ENCODE measurements around the gene GRID2.
"Not testable (repeated sequence)": the region's sequence is repeated elsewhere in the genome, so short reads cannot be mapped to it uniquely, and the experiment has no call there.

GRID2 gene

DNA sequence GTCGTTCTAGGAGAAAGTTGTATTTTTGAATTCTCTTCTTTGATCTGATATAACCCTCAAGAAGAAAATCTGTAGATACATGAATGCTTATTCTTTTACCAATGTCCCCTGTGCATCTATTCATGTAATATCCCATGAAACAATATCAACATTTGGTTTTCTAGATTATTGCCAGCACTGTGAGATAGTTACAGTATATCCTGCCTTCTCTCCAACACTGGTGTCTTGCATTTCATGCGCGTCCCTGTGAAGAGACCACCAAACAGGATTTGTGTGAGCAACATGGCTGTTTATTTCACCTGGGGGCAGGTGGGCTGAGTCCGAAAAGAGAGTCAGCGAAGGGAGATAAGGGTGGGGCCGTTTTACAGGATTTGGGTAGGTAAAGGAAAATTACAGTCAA, 135.0 kb downstream of the GRID2 start:
- DNase-seq (ENCODE audit: low read depth): not testable (repeated sequence)

DNA sequence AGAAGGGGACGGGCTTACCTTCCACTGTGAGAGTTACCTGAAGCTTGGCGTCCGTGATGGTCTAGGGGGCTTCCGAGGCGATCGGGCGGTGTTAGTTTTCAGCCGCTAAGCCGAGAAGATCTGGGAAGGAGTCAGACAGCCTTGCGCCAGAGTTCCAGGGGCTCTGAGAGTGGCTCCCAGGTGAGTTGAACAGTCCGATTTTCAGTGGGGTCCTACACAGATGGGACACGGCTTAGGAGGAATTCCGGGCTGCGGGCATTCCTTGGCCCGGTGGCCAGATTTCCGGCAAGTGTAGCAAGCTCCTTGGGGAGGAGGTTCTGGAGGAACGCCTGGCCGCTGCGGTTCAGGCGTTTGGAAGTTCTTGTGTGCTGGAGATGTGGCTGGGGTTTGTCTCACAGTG, 138.4 kb downstream of the GRID2 start:
- DNase-seq (ENCODE audit: low read depth): not testable (repeated sequence)

DNA sequence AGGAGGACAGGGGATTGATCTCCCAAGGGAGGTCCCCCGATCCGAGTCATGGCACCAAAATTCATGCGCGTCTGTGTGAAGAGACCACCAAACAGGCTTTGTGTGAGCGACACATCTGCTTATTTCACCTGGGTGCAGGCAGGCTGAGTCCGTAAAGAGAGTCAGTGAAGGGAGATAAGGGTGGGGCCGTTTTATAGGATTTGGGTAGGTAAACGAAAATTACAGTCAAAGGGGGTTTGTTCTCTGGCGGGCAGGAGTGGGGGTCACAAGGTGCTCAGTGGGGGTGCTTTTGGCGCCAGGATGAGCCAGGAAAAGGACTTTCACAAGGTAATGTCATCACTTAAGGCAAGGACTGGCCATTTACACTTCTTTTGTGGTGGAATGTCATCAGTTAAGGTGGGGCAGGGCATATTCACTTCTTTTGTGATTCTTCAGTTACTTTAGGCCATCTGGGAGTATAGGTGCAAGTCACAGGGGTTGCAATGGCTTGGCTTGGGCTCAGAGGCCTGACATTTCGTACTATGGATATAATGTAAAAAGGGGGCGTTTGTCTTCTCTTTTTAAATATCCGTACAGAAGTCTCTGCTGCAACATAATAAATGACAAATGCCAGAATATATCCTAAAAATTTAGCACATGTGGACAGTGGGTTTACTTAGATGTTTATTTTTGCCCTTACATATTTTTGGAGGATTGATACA, 140.5 kb downstream of the GRID2 start:
- DNase-seq (ENCODE audit: low read depth): not testable (repeated sequence)

DNA sequence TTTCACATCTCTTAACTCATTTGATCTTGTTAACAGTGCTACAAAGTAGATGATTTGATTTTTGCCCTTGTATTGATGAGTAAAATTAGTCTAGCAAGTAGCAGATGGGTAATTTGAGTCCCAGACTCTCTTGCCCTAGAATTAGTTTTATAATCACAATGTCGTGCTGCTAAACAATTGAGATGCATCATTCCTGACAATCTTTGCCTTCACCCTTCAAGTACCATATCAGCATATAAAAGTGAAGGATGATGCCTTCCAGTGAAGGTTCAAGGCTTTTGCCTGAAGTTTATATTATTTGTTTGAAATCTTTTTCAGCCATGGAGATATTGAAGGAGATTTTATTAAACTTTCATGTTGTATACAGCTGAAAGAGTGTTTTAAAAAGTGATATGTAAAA, 141.4 kb downstream of the GRID2 start:
- DNase-seq (ENCODE audit: low read depth): no peak

DNA sequence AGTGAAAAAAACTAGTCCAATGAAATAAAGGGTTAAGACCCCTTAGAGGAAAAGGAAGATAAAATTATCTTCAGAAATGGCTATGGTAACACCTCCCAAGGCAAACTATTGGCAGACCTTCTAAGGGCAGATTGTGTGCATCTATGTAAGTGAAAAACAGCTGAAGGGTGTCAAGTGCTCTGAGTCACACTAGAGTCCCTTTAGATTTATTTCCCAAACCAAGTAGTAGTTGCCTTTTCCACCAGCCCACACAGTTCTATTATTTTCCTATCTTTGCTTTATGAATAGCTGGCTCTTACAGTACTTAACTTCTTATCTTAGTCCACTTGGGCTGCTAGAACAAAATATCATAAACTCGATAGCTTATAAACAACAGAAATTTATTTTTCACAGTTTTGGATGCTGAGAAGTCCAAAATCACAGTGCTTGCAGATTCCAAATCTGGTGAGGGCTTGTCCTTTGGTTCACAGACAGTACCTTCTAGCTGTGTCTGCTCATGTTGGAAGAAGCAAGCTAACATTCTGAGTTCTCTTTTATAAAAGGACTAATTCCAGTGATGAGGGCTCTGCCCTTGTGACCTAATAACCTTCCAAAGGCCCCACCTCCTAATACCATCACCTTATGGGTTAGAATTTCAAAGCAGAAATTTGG, 143.6 kb downstream of the GRID2 start:
- DNase-seq (ENCODE audit: low read depth): no peak

DNA sequence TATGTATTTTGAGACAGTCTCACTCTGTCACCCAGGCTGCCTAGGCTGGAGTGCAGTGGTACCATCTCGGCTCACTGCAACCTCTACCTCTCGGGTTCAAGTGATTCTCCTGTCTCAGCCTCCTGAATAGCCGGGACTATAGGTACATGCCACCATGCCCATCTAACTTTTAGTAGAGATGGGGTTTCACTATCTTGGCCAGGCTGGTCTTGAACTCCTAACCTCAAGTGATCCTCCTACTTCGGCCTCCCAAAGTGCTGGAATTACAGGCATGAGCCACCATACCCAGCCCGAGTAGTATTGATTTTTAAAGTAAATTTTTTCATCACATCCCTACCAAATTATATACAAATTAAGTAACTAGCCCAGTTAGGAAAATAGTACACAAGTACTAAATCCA, 144.4 kb downstream of the GRID2 start:
- not testable (repeated sequence) for DNase-seq (ENCODE audit: low read depth)

DNA sequence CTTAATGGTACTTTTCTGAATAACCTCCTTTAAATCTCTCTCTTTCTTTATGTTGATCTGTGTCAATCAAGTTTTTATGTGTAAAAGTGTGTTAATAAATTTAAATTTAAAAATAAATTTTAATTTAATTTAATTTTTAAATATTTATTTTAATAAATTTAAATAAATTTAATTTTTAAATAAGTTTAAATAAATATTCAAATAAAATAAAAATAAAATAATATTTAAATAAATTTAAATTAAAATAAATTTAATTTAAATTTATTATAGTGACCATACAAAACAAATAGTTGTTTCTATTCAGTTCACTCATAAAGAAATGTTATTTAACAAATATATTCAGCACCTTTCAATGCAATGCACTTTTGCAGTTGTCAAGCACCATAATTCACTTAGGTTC, 146.9 kb downstream of the GRID2 start:
- DNase-seq (ENCODE audit: low read depth): no peak

DNA sequence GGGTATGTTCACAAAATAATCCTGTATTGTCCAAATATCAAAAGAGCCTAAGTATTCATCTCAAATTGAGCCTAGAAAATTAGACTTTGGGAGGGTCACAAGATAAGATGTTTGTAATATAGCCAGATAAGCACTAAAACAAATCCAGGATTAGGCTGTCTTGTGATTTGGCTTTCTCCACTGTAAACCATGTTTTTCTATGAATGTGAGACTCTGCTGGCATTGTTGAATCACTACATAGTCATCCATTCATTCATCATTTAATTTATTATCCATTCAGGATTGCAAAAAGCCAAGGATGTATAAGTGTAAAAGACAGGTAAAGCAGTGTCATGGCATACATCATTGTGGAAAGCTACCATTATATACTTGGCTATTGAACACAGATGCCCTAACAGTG, 148.0 kb downstream of the GRID2 start:
- no peak for DNase-seq (ENCODE audit: low read depth)

DNA sequence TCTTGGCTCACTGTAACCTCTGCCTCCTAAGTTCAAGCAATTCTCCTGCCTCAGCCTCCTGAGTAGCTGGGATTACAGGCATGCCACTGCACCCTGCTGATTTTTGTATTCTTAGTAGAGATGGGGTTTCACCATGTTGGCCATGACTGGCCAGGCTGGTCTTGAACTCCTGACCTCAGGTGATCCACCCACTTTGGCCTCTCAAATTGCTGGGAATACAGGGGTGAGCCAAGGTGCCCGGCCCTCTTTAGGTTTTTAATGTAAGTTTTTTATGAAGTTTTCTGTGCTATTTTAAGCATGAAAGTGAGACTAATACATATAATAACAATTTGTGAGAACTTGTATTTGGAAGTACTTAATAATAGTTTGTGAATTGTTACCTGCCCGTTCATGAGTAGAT, 148.6 kb downstream of the GRID2 start:
- DNase-seq (ENCODE audit: low read depth): not testable (repeated sequence)

DNA sequence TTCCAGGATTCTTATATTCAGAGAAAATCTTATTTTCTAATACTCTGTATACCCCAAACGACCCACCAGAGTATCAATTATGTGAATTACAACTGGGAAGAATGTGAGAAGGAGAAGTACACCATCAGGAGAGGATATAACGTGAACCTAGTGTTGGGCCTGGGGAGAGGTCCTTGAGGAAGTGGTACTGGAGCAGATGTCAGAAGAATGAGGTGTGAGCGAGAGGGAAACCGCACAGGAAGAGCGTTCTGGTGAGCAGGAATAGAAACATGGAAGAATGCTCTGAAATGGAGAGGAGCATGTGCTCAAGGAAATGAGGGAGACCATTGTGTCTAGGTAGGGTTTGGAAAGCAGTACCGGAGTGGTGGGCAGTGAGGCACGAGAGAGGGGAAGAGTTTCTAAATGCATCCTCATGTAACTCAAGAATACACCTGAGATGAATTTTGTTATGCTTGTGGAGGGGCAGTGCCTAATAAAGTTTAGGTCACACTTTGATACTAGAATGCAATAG, 151.6 kb downstream of the GRID2 start:
- DNase-seq (ENCODE audit: low read depth): no peak

DNA sequence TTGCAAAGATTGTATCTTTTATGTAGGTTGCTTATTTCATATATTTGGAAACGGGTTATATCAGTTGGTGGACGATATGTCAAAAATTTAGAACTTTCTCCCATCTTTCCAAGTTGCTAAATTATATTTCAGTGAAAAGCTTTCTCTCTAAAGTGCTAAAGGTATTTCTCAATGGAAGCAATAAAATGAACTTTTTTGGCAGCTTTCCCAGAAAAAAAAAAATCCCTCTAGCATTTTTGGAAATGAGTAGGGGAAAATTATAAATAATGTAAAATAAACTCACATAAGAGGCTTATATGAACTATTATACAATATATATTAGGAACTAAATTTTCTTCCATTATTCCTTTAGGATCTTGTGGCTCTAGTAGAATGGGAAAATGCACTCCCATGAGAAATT, 152.2 kb downstream of the GRID2 start:
- no peak for DNase-seq (ENCODE audit: low read depth)

DNA sequence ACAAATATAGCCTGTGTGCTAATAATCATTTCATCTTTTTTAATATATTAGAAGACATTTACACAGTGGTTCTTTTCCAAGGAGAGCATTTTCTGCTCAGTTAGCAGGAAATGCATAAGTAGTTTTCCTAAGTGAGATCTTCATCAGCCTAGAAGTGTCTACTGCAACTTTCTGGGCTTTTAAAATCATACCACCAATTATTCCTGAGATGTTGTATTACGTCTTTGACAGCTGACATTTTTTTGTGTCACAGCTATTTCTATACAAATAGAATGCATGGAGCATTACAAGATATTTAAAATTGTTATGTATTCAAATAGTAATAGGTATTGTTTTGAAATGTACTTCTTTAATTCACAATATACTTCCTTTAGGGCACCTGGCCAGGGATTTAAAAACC, 158.0 kb downstream of the GRID2 start:
- no peak for DNase-seq (ENCODE audit: low read depth)

DNA sequence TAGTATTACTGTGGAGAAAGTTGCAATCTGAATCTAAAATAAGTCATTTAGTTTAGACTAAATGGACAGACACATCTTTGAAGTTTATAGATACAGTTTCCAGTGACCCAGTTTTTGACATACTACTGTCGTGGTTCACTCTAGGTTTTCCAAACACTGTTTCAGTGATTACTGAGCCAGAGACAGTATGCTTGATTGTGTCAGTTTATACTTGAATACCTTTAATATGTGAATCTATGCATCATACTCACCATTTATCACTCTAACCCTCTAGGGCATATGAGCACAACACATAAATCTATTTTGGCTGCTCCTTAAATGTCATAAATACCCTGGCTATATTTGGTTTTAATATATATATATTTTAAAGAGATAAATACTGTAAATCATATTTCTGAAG, 173.5 kb downstream of the GRID2 start:
- no peak for DNase-seq (ENCODE audit: low read depth)

DNA sequence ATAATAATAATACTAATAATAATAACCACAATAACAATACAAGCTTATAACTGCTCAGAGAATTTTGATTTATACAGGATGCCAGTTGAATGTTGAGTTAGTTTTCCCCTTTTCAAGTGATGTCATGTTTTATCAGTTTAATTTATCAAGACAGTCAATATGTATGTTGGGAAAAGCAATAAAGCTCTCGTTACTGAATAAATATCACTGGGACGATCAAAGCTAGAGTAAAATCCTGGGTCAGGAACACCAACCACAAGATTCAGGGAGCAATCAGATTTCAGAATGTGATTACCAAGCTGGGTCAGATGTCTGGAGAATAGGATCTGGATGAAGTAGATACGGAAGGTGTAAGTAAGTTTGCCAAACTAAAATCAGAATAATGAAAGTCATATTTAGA, 179.6 kb downstream of the GRID2 start:
- no peak for DNase-seq (ENCODE audit: low read depth)

DNA sequence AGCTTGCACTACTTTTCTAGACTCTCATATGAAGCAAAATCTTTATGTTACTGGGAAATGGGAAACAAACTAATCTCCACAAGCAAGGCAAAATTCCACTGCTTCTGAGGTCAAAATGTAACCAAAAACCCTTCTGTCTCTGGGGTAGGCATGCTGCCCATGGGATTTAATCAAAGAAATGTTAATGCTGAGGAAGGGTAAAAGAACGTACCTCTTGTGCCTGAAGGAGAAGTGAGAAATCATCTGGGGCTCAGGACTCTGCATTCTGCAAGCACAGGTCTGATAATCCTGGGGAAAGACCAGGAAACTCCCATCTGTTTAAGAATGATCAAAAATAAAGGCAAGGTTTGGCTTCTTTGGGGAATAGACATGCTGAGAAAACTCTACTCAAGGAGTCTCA, 184.7 kb downstream of the GRID2 start:
- no peak for DNase-seq (ENCODE audit: low read depth)

DNA sequence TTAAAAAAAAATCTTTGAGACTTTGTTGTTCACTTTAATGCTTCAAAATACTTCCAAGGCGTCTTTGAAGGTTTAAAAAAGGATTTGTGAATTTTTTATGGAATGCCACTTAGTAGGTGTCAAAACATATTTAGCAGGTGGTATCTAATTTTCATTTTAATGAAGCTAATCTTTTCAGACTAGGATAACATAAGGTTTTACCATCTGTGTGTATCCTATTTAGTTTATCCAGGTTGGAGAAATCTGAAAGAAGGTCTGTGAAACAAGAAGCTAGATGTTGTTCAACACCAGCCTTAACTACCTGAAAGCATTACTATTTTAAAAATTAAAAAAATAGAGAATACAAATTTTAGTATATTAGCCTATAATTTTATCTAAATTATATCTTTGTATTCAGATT, 193.4 kb downstream of the GRID2 start:
- no peak for DNase-seq (ENCODE audit: low read depth)

DNA sequence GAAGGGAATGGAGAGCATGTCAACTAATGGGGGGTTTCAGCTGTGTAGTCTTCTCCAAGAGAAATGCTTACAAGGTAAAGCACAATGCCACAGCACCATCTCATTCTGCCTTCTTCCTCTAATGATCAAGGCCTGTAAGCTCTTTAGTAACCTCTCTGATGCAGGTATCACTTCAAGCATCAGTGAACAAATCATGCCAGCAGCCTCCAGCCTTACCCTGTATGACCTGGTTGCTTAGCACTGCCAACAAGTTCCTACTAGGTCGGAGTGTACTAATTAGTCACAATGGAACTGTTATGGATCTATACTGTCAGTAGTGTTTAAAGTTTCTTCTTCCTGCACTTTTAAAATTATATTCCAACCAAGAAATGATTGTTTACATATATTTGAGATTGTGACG, 197.7 kb downstream of the GRID2 start:
- no peak for DNase-seq (ENCODE audit: low read depth)

DNA sequence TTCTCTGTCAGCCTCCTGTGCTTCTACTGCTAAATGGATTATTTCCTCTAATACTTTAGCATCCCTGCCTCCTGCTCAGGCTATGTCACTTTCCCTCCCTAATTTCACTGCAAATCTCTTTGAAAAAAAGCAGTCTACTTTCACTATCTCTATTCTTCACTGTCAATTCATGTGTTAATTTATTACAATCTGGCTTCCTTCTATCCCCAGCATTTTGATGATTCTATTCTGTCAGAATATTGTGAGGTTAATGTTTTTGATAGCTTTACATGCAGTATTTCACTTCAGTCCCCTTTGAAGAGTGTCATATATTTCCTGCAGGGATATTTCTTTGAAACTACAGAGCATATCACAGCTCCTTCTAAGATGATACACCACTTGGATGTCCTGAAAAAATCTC, 203.2 kb downstream of the GRID2 start:
- DNase-seq (ENCODE audit: low read depth): no peak

DNA sequence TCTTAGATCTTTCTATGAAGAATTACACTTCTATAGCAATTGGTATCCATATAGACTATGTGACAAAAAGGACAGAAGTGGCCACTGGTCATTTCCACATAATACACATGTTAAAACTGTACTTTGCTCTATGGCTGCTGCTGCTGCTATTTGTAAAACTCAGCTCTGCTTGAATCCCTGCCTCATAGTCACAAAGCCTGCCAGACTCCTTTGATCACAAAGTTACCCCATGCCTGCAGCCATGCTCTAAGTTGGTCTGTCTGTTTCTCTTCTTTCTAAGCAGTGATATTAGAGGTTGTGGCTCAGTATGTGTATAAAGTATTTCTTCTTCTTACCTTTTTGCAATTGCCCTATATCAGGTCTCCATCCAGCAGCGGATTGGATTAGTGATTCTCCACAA, 210.9 kb downstream of the GRID2 start:
- DNase-seq (ENCODE audit: low read depth): no peak

DNA sequence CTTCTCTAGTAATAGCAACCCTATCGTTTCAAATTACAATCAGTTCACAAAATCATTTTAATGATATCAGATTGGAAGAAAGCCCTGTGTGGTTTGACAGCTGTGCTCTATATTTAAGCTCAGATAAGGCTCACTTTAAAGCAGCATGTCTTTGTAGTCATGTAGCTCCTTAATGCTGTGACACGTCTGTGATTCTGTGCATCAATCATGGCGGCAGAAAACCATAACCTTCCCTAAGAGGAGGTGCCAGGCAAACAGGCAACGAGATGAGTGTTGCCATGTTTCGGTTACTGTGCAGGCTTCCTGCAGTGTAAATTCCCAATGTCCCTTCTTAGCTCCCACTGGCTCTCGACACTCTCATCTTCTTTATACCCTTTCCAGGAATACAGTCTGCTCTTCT, 212.7 kb downstream of the GRID2 start:
- no peak for DNase-seq (ENCODE audit: low read depth)

DNA sequence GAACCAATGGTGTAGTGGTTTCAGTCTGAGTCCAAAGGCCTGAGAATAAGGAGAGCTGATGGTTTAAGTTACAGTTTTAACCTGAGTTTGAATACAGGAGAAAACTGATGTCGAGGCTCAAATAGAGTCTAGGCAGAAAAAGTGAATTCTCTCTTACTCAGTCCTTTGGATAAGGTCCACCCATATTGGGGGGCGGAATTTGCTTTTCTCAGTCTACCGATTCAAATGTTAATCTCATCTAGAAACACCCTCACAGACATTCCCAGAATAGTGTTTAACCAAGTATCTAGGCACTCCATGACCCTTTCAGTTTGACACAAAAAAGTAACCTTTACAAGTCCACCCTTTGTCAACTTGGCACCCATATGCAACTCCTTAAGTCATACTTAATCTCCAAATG, 216.0 kb downstream of the GRID2 start:
- DNase-seq (ENCODE audit: low read depth): no peak

DNA sequence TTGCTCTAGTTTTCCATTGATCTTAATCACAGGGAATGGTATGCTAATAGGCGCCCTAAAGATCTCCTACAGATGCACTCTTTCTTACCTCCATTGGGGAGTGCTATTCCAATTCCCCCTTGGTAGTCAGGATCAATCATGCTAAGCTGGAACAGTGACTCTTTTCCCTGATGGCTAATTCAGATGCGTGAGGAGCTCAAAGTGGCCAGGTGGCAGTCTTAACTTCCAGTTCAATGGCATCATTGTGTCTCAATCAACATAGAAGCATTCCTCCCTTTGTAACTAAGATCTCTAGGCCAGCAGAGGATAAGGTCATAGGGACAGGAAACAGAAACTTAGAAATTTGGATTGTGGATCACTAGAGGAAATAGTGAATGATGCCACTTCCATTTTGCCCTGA, 216.8 kb downstream of the GRID2 start:
- DNase-seq (ENCODE audit: low read depth): no peak

DNA sequence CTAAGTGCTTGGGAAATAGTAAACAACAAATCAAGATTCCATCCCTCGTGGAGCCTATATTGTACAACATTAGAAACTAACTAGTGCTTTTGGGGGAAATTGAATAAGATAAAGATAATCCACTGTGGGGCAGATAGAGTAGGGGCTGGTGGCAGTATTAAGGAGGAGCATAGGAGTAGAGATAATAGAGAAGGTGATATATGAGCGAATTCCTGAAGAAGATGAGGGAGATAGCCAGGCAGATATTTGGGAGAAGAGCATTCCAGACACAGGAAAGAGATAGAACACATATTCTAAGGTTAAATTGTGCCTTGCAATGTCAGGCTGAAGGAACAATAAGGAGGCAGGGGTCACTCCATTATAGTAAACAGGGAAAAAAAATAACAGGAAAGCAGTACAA, 218.2 kb downstream of the GRID2 start:
- DNase-seq (ENCODE audit: low read depth): no peak

DNA sequence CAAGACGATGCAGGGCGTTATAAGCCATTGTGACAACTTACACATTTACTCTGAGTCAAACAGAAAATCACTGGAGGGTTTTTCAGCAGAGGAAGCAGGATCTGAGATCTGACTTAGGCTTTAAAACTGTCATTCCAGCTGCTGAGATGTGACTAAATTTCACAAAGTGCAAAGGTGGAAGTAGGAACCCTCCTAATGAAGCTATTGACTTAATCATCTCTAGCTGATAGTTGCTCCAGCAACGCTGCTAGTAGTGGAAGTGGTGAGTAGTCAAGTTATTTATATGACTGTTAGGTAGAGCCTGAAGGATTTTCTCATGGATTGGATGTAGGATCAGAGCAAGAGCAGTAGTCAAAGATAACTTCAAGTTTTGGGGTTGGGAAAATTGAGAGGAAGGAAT, 218.6 kb downstream of the GRID2 start:
- no peak for DNase-seq (ENCODE audit: low read depth)

All from stimulated activated CD4-positive, alpha-beta T cell treated with anti-CD3 and anti-CD28 coated beads, Interleukin-2, amount 100 ng/mL, for 4 hours (primary cell).